Fibroblast of mammary gland (primary cell): ENCODE results near the gene PSMD2.

Source experiments
- DNase-seq: peaks from one replicate; pipeline ENCODE4 v3.0.0-alpha.2; 2010; ENCODE audit warnings: low read depth
- H3K4me3 ChIP-seq: 2 replicates; pipeline ENCODE4 v1.5.1; 2011; ENCODE audit warnings: low read depth, mild to moderate bottlenecking, low read length, moderate library complexity; ENCODE audit not compliant: control insufficient read depth
- CTCF ChIP-seq: conservative IDR thresholded peaks from 2 replicates; pipeline ENCODE4 v1.5.1; 2011; ENCODE audit warnings: low read depth, low read length, inconsistent platforms; ENCODE audit not compliant: control insufficient read depth, insufficient read depth

PSMD2 gene

GRCh38 chr3:184298759-184299487 is at the start of gene PSMD2:
Gene PSMD2 (plus strand): TSS chr3:184299241. CDS start chr3:184299267, 26 bp downstream.
- TF ChIP-seq CTCF: no peak
- DNase-seq: peak; percentile 93
- H3K4me3 ChIP-seq: peak within 1 kb of the TSS; percentile 98

GRCh38 chr3:184249412-184250166 is 49.5 kb upstream of the PSMD2 start, which contains the start of gene EEF1AKMT4:
Gene EEF1AKMT4 (plus strand): TSS chr3:184249672. CDS start chr3:184249695, 23 bp downstream.
- peak; percentile 25 for TF ChIP-seq CTCF
- DNase-seq: peak; percentile 98
- H3K4me3 ChIP-seq: peak within 1 kb of the TSS; percentile 99

- H3K4me3 ChIP-seq: peak overlapping the region; percentile 99
- peak; percentile 99 for TF ChIP-seq CTCF
These were observed 48.7 kb upstream of the PSMD2 start for GRCh38 chr3:184250167-184250828.

GRCh38 chr3:184255291-184256039 is 43.6 kb upstream of the PSMD2 start:
- DNase-seq: no peak
- TF ChIP-seq CTCF: no peak
- no peak overlapping the region for H3K4me3 ChIP-seq

More at GRCh38 chr3:184250167-184250828, 48.7 kb upstream of the PSMD2 start:
- peak; percentile 88 for DNase-seq

GRCh38 chr3:184257083-184257915 is 41.7 kb upstream of the PSMD2 start:
- no peak for DNase-seq
- no peak for TF ChIP-seq CTCF

More at GRCh38 chr3:184257083-184257915, 41.7 kb upstream of the PSMD2 start:
- no peak overlapping the region for H3K4me3 ChIP-seq
